GM10266 (cell line): Measurements from ENCODE around the gene VMAC.

Experiments
- DNase-seq: peaks from one replicate; pipeline ENCODE4 v3.0.0; 2012; ENCODE audit errors: extremely low spot score
- TF ChIP-seq, protein P1 (sequence below): IDR thresholded peaks from 2 replicates; pipeline ENCODE4 v1.5.1; 2012; ENCODE audit warnings: mild to moderate bottlenecking, low read depth; ENCODE audit not compliant: control insufficient read depth, insufficient read depth; ENCODE audit errors: missing control alignments

The VMAC gene

DNA sequence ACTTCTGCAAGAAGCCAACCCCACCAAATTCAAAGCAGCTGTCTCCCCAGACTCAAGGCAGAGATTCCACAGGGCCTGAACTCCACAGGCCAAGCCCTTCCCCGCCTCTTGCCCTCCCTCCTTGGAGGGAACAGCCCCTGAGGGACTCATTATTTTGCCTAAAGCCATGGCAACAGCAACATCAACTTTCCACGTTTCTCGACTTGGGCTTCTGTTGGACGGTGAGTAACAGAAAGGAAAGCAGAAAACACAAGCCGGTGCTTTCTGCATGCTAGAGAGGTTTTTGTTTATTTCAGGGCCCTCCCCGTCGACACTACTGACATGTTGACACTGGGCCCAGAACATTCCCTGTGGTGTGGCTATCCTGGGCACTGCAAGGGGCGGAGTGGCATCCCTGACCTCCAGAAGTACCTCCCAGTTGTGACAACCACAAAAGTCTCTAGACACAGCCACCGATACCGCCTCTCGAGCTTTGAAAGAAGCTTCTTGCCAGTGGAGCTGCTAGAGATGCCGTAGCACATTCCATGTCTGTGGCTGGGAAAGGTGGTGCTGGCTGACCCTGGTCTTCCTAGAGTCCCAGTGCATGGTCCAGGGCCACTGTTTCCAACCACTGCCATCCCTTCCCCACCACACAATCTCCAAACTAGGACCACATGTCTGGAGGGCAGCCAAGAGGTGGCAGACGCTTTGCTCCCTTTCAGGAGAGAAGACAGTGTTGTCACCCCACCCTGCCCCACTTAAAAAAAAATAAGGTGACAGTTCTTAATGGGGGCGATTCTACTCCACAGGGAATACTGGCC, 22.2 kb downstream of the VMAC start:
- no peak for DNase-seq
- TF ChIP-seq, protein P1, sequence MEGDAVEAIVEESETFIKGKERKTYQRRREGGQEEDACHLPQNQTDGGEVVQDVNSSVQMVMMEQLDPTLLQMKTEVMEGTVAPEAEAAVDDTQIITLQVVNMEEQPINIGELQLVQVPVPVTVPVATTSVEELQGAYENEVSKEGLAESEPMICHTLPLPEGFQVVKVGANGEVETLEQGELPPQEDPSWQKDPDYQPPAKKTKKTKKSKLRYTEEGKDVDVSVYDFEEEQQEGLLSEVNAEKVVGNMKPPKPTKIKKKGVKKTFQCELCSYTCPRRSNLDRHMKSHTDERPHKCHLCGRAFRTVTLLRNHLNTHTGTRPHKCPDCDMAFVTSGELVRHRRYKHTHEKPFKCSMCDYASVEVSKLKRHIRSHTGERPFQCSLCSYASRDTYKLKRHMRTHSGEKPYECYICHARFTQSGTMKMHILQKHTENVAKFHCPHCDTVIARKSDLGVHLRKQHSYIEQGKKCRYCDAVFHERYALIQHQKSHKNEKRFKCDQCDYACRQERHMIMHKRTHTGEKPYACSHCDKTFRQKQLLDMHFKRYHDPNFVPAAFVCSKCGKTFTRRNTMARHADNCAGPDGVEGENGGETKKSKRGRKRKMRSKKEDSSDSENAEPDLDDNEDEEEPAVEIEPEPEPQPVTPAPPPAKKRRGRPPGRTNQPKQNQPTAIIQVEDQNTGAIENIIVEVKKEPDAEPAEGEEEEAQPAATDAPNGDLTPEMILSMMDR: no peak

DNA sequence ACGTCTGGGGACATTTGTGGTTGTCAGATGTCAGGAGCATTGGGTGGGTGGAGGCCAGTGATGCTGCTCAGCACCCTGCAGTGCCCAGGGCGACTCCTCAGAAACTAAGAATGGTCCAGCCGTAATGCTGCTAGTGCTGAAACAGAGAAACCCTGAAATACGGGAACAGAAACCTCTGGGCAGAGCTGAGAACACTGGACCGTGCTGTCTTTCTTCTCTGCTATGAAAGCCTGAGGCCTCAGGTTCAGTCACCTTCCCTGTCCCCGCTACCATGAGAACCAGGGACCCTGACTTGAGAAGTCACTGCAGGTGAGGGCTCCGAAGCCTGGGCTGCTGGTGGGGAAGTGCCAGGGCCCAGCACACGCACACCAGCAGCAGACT, 22.8 kb downstream of the VMAC start:
- TF ChIP-seq, protein P1: no peak
- DNase-seq: peak; percentile 68

DNA sequence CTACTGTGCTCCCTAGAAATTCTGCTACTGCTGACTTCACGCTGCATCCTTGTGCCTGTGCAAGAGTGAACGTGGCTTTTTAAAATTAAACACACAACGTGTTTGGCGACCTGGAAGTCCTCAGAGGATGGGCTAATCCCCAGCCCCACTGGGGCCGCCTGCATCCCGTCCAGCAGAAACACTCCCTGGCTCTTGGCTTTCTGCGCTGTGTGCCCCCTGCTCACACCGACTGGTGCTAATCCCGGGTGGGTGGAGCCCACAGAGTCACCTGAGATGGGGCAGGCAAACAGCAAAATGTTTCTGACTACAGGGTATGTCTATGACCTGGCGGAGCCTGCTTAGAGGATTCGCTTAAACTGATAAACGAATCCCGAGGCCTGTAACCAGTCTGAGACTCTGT, 24.5 kb downstream of the VMAC start:
- TF ChIP-seq, protein P1: no peak
- no peak for DNase-seq

DNA sequence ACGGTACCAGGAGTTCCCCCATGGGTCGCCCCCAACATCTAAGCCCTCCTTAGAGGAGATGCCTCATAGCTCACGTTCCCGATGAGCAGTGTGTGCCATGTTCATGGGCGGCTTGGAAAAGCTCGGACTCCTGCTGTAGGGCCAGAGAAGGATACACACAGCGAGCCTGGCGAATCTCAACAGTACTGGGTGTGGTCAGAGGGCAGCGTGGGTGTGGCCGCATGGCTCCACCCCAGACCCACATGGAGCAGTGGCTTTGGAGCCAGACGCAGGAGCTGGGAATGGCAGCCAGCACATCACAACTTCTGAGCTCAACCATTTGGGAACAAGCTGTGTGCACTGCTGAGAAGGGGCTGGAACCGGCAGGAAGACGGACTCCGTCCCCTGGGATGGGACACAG, 25.0 kb downstream of the VMAC start:
- TF ChIP-seq, protein P1: no peak
- DNase-seq: no peak

DNA sequence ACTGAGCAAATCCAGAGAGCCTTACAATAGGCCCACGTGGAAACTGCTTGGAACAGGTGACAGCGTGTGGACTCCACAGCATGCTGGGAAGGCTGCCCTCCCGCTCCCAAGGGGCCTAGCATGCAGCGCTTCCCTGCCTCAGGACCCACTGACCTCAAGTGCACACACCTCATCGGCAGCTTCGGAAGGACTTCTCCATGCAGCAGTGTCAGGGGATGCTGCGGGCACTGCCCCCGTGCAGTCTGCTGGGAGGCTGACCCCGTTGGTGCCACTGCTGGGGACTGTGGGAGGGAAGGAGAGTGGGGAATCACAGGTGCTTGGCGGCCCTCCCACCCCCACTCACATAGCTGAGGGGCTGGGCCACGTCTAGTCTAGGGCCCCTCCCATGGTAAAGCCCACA, 26.6 kb downstream of the VMAC start:
- TF ChIP-seq, protein P1: no peak
- no peak for DNase-seq

DNA sequence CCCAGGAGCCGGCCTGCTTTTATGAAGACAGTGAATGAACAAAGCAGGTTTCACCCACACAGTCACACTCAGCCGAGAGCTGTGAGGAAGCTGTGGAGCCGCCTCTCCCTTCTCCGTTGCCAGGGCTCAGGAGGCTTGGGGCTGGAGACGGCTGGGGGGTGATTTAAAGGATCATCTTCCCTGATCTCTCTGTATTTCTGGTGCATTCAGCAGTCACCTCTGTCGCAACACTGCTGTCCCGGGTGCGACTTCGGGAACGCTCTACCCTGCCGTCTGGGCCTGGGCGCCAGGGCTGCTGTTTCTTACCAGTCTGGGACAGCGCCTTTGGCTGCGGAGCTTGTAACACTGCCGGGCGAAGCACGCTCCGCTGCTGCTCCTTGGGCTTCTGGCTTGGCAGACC, 27.5 kb downstream of the VMAC start:
- DNase-seq: no peak
- TF ChIP-seq, protein P1: no peak

DNA sequence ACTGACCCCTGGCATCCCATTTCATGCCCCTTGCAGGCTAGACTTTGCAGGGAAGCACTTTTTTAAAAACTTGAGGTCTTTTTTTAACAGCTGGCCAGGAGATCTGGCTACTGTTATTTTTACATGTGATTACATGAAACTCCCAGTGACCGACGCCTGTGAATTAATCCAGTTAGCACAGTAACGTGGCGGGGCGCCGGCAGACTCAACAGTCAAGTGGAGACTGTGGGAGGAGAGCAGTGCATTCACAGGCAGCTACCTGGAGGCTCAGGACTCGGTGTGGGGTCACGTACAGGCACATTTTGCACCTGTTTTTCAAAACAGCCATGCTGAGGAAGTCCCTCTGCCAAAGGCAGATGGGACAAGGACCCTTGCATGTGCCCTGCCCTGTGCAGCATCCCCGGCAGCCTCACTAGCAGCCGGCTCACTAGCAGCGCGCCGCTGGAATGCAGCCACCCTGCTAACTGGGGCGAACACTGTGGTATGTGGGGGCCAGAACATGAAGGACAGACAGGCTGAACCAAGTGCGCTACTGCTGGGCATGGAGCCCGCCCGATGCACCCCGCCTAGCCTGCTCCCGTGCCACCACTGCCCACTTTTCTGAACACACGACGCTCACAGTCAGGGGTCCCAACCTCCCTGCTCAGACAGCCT, 28.1 kb downstream of the VMAC start:
- DNase-seq: no peak
- TF ChIP-seq, protein P1: no peak
